ENCODE measurements around the gene FCMR.

- TF ChIP-seq, protein P1, sequence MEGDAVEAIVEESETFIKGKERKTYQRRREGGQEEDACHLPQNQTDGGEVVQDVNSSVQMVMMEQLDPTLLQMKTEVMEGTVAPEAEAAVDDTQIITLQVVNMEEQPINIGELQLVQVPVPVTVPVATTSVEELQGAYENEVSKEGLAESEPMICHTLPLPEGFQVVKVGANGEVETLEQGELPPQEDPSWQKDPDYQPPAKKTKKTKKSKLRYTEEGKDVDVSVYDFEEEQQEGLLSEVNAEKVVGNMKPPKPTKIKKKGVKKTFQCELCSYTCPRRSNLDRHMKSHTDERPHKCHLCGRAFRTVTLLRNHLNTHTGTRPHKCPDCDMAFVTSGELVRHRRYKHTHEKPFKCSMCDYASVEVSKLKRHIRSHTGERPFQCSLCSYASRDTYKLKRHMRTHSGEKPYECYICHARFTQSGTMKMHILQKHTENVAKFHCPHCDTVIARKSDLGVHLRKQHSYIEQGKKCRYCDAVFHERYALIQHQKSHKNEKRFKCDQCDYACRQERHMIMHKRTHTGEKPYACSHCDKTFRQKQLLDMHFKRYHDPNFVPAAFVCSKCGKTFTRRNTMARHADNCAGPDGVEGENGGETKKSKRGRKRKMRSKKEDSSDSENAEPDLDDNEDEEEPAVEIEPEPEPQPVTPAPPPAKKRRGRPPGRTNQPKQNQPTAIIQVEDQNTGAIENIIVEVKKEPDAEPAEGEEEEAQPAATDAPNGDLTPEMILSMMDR (IDR thresholded peaks at IDR 0.05) = no peak
- TF ChIP-seq POLR2A (IDR thresholded peaks at IDR 0.05) = no peak
Observed at GRCh38 chr1:206891412-206891811, 30.3 kb downstream of the FCMR start.

All from uterus (tissue), 2 donors.